ENCODE results near the gene SLC9A8.

The SLC9A8 gene

DNA sequence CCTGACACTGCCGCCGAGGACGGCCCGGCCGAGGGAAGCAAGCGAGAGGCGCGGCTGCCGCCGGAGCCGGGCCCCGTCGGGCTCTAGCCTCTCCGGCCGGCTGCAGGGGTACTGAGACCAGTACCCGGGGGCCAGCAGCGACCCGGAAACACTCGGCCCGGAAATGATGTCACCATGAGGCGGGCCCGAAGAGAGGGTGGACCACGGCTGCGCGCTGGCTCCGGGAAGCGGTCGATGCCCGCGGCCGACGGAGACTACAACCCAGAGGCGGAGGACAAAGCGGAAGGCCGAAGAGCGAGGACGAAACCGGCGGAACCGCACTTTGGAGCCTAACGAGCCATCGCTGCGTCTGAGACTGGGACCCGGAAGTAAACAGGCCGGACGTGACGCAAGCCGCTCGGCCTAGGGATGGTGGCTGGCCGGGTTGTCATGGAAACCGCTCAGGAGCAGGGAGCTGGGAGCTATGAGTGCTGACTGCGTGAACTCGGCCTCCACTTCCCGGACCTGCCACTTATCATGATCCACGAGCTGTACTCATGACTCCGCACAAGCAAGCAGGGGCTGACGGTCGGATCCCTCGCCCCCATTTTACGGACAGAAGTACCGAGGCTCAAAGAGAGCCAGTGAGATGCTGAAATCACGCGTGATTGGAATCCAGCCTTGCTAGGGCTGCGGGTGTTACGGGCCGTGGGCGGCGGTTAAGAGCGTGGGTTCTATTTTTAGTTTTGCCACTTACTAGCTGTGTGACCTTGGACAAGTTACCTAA, 102.9 kb downstream of the SLC9A8 start, which contains the start of gene SPATA2:
Gene SPATA2, minus strand, starts transcription at position 150 of the 766 bp plus-strand sequence. CDS start 7,039 bp downstream, outside the sequence.
- peaks cover 4% of the 10 kb centered on the region for H3K4me1 ChIP-seq
- H3K4me3 ChIP-seq, result peak within 1 kb of the TSS; percentile 100
- H3K27me3 ChIP-seq (ENCODE audit: low read depth), result no peaks in the 10 kb centered on the region
- peaks cover 2% of the 10 kb centered on the region; the same call in 1 of the 2 replicates for H3K36me3 ChIP-seq (replicated peaks)
- peak; percentile 91 to 98 for DNase-seq (ENCODE audit: low spot score in 2 of 2)
- no peaks in the 10 kb centered on the region for H3K9me3 ChIP-seq
- in situ Hi-C loops (cut with MboI; ENCODE audit: low sequenced_read_pairs), result no loop called here

- DNase-seq (ENCODE audit: low spot score in 2 of 2), result no peak
- peaks cover 4% of the 10 kb centered on the region for H3K4me1 ChIP-seq
- no peaks in the 10 kb centered on the region for H3K27me3 ChIP-seq (ENCODE audit: low read depth)
- peaks cover 2% of the 10 kb centered on the region; the same call in 1 of the 2 replicates for H3K36me3 ChIP-seq (replicated peaks)
- peak overlapping the region; percentile 100 for H3K4me3 ChIP-seq
- H3K9me3 ChIP-seq, result no peaks in the 10 kb centered on the region; the same call in 1 of the 2 replicates
- in situ Hi-C loops (cut with MboI; ENCODE audit: low sequenced_read_pairs), result no loop called here
Observed at GRCh38 chr20:49916146-49917002, 103.7 kb downstream of the SLC9A8 start.

DNA sequence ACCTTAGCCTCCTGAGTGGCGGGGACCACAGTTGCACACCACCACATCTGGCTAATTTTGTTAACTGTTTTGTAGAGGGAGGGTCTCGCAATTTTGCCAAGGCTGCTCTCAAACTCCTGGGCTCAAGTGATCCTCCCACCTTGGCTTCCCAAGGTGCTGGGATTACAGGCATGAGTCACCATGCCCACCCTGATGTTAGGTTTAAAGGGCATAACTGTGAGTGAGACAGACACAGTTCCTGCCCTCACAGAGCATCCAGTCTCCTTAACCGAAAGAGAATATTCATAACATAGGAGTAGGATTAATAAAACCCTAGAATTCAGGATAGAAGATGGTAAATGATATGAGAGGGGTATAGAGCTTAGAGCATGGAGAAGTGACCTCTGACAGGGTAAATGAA, 105.8 kb downstream of the SLC9A8 start:
- in situ Hi-C loops (cut with MboI; ENCODE audit: low sequenced_read_pairs), result no loop called here
- H3K4me1 ChIP-seq, result peaks cover 4% of the 10 kb centered on the region
- DNase-seq (ENCODE audit: low spot score in 2 of 2), result no peak
- no peaks in the 10 kb centered on the region for H3K27me3 ChIP-seq (ENCODE audit: low read depth)
- H3K9me3 ChIP-seq, result no peaks in the 10 kb centered on the region; the same call in 1 of the 2 replicates
- no peak overlapping the region for H3K4me3 ChIP-seq
- H3K36me3 ChIP-seq (replicated peaks), result peaks cover 2% of the 10 kb centered on the region; the same call in 1 of the 2 replicates

DNA sequence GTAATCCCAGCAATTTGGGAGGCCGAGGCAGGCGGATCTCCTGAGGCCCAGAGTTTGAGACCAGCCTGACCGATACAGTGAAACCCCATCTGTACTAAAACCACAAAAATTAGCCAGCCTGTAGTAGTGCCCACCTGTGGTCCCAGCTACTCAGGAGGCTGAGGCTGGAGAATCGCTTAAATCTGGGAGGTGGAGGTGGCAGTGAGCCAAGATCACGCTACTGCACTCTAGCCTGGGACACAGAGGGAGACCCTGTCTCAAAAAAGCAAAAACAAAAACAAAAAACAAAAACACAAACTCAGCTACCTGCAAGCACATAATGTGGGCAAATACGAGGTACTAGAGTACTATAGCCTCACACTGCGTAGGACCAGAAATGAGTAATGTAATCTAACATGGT, 106.4 kb downstream of the SLC9A8 start:
- Histone ChIP-seq H3K4me3 (no peak overlapping the region), H3K27me3 (ENCODE audit: low read depth) (no peaks in the 10 kb centered on the region), H3K36me3 (replicated peaks) (peaks cover 2% of the 10 kb centered on the region; the same call in 1 of the 2 replicates), H3K9me3 (no peaks in the 10 kb centered on the region; the same call in 1 of the 2 replicates), H3K4me1 (peaks cover 3% of the 10 kb centered on the region)
- DNase-seq (ENCODE audit: low spot score in 2 of 2), result no peak
- in situ Hi-C loops (cut with MboI; ENCODE audit: low sequenced_read_pairs), result no loop called here

GRCh38 chr20:49919461-49919860, 106.8 kb downstream of the SLC9A8 start:
- no peak for DNase-seq (ENCODE audit: low spot score in 2 of 2)
- Histone ChIP-seq H3K4me1 (no peaks in the 10 kb centered on the region; the same call in 1 of the 2 replicates), H3K4me3 (no peak overlapping the region), H3K27me3 (ENCODE audit: low read depth) (no peaks in the 10 kb centered on the region), H3K9me3 (no peaks in the 10 kb centered on the region; the same call in 1 of the 2 replicates), H3K36me3 (replicated peaks) (peaks cover 2% of the 10 kb centered on the region; the same call in 1 of the 2 replicates)
- in situ Hi-C loops (cut with MboI; ENCODE audit: low sequenced_read_pairs), result no loop called here

- Histone ChIP-seq H3K36me3 (replicated peaks) (no peaks in the 10 kb centered on the region; the same call in 1 of the 2 replicates), H3K27me3 (ENCODE audit: low read depth) (no peaks in the 10 kb centered on the region), H3K9me3 (no peaks in the 10 kb centered on the region; the same call in none of the 2 replicates), H3K4me1 (peaks cover 11% of the 10 kb centered on the region; the same call in 1 of the 2 replicates), H3K4me3 (no peak overlapping the region)
- in situ Hi-C loops (cut with MboI; ENCODE audit: low sequenced_read_pairs), result loop anchor here (10.0 kb wide), 1 partner anchor 589 kb away; no protein-coding TSS in a partner anchor
- no peak for DNase-seq (ENCODE audit: low spot score in 2 of 2)
Observed at GRCh38 chr20:49924247-49924646, 111.6 kb downstream of the SLC9A8 start.

DNA sequence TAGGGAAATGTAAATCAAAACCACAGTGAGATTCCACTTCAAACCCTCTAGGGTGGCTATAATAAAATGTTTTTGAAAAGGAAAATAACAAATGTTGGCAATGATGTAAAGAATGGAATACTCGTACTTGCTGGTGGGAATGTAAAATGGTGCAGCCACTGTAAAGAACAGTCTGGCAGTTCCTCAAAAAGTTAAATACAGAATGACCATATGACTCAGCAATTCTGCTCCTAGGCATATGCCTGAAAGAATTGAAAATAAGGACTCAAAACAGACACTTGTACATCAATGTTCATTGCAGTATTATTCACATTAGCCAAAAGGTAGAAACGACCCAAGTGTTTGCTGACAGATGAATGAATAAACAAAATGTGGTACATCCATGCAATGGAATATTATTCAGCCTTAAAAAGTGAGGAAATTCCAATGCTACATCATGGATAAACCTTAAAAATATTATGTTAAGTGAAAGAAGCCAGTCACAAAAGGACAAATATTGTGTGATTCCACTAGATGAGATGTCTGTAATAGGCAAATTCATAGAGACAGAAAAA, 113.3 kb downstream of the SLC9A8 start:
- no peaks in the 10 kb centered on the region for H3K27me3 ChIP-seq (ENCODE audit: low read depth)
- no peaks in the 10 kb centered on the region; the same call in 1 of the 2 replicates for H3K36me3 ChIP-seq (replicated peaks)
- H3K4me3 ChIP-seq, result no peak overlapping the region
- no peaks in the 10 kb centered on the region; the same call in none of the 2 replicates for H3K9me3 ChIP-seq
- DNase-seq (ENCODE audit: low spot score in 2 of 2), result no peak
- peaks cover 11% of the 10 kb centered on the region; the same call in 1 of the 2 replicates for H3K4me1 ChIP-seq
- in situ Hi-C loops (cut with MboI; ENCODE audit: low sequenced_read_pairs), result loop anchor here (10.0 kb wide), 1 partner anchor 591 kb away; no protein-coding TSS in a partner anchor

- no peaks in the 10 kb centered on the region for H3K27me3 ChIP-seq (ENCODE audit: low read depth)
- in situ Hi-C loops (cut with MboI; ENCODE audit: low sequenced_read_pairs), result loop anchor here (10.0 kb wide), 1 partner anchor 594 kb away; no protein-coding TSS in a partner anchor
- DNase-seq (ENCODE audit: low spot score in 2 of 2), result peak; percentile 78 to 87
- no peak overlapping the region for H3K4me3 ChIP-seq
- H3K9me3 ChIP-seq, result no peaks in the 10 kb centered on the region; the same call in 1 of the 2 replicates
- H3K4me1 ChIP-seq, result peaks cover 11% of the 10 kb centered on the region; the same call in 1 of the 2 replicates
- no peaks in the 10 kb centered on the region; the same call in 1 of the 2 replicates for H3K36me3 ChIP-seq (replicated peaks)
Observed at GRCh38 chr20:49928411-49929141, 115.9 kb downstream of the SLC9A8 start.

GRCh38 chr20:49929142-49929494, 116.5 kb downstream of the SLC9A8 start:
- DNase-seq (ENCODE audit: low spot score in 2 of 2), result no peak
- H3K4me3 ChIP-seq, result no peak overlapping the region
- in situ Hi-C loops (cut with MboI; ENCODE audit: low sequenced_read_pairs), result loop anchor here (10.0 kb wide), 1 partner anchor 594 kb away; no protein-coding TSS in a partner anchor

DNA sequence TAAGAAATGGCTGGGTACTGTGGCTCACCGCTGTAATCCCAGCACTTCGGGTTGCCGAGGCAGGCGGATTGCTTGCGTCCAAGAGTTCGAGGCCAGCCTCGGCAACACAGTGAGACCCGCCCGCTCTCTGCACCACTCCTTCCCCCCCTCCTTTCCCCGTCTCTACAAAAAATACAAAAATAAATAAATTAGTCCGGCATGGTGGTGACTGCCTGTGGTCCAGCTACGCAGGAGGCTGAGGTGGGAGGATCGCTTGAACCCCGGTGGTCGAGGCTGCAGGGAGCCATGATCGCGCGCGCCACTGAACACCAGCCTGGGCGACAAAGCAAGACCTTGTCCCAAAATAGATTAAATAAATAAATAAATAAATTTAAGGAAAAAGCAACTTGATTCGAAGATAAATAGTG, 123.1 kb downstream of the SLC9A8 start:
- no peak for DNase-seq (ENCODE audit: low spot score in 2 of 2)
- peaks cover 16% of the 10 kb centered on the region for H3K36me3 ChIP-seq (replicated peaks)
- no peaks in the 10 kb centered on the region for H3K9me3 ChIP-seq
- in situ Hi-C loops (cut with MboI; ENCODE audit: low sequenced_read_pairs), result no loop called here
- H3K27me3 ChIP-seq (ENCODE audit: low read depth), result no peaks in the 10 kb centered on the region
- peak overlapping the region; percentile 98 for H3K4me3 ChIP-seq
- peaks cover 17% of the 10 kb centered on the region for H3K4me1 ChIP-seq

More at GRCh38 chr20:49929142-49929494, 116.5 kb downstream of the SLC9A8 start:
- H3K27me3 ChIP-seq (ENCODE audit: low read depth), result no peaks in the 10 kb centered on the region
- H3K4me1 ChIP-seq, result peaks cover 11% of the 10 kb centered on the region; the same call in 1 of the 2 replicates
- no peaks in the 10 kb centered on the region; the same call in 1 of the 2 replicates for H3K9me3 ChIP-seq
- no peaks in the 10 kb centered on the region; the same call in 1 of the 2 replicates for H3K36me3 ChIP-seq (replicated peaks)

DNA sequence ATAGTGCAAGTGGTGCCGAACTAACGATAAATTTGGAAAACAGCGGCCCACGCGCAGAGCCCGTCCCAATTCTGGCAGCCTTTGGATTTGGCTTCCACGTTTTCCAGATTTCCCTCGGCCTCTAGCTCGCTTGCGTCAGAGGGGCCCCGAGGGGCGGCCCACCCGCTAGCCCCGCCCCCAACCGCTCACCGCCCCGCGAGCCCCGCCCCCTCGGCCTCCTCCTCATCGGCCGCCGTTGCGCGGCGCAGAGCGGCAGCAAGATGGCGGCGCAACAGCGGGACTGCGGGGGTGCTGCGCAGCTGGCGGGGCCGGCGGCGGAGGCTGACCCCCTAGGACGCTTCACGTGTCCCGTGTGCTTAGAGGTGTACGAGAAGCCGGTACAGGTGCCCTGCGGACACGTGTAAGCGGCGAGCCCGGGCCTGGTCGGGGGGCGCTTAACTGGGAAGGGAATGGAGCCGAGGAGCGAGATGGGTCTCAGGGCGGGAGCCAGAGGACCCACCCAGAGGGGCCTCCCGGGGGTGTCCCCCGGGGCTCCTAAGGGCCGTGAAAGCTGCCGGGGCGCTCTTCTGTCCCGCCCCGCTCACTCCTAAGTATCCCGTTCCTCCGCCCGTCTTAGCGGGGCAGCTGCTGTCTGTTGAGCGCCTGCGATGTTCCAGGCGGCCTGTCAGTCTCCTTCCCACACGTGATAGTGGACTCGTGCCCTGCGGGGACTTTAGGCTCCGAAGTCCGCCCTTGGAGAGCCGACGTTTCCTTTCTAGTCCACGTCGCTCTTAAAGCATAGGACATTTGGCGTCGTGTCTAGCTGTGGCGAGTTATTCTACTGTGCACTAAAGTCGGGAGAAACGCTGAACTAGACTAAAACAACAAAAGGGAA, 123.8 kb downstream of the SLC9A8 start, which contains the start of gene RNF114:
Gene RNF114, plus strand, starts transcription at position 245 of the 874 bp plus-strand sequence. Its CDS starts 16 bp downstream, at position 261.
- H3K27me3 ChIP-seq (ENCODE audit: low read depth), result no peaks in the 10 kb centered on the region
- peaks cover 22% of the 10 kb centered on the region for H3K36me3 ChIP-seq (replicated peaks)
- H3K4me1 ChIP-seq, result peaks cover 17% of the 10 kb centered on the region
- H3K9me3 ChIP-seq, result no peaks in the 10 kb centered on the region
- in situ Hi-C loops (cut with MboI; ENCODE audit: low sequenced_read_pairs), result no loop called here
- H3K4me3 ChIP-seq, result peak within 1 kb of the TSS; percentile 98
- peak; percentile 86 to 93 for DNase-seq (ENCODE audit: low spot score in 2 of 2)

Measured in HAP-1 (cell line).